ENCODE results near the gene CACHD1. TPM values are rescaled to one million over a fixed set of nuclear protein-coding genes. Genes with fewer than 3 reads are reported as not detected.

CACHD1 gene
- total and polyA plus RNA-seq, 8 donors = 2.9 to 7.1 (median 5.2) TPM

DNA sequence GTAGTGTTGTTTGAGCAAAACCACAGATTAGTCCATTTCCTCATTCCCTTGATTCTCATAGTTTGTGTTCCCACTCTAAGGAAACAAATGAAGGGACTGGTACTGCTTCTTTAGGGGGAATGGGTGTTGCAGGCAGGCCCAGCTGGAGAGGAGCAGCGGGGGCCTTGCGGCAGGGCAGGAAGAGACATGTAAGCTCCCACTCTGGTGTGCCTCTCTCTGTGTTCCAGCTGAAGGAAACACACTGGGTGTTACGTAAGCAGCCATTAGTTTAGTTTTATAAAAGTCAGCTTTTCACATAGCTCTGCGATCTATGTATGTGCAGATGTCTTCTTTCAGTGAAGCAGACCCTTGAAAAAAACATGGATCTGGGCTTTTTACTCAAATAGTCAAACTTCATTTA is 99.5 kb downstream of the CACHD1 start:
- no peak for DNase-seq
- Histone ChIP-seq H3K27ac (no peak overlapping the region), H3K9me3 (no peaks in the 10 kb centered on the region), H3K4me1 (peaks cover 0 to 3% (median 0%) of the 10 kb centered on the region in 3 donors), H3K27me3 (no peaks in the 10 kb centered on the region), H3K4me3 (no peak overlapping the region), H3K36me3 (no peaks in the 10 kb centered on the region)
- ATAC-seq = no peak
- intact Hi-C loops (cut with DNase I) = no loop called here
- no peak for FAIRE-seq
- TF ChIP-seq, protein P1, sequence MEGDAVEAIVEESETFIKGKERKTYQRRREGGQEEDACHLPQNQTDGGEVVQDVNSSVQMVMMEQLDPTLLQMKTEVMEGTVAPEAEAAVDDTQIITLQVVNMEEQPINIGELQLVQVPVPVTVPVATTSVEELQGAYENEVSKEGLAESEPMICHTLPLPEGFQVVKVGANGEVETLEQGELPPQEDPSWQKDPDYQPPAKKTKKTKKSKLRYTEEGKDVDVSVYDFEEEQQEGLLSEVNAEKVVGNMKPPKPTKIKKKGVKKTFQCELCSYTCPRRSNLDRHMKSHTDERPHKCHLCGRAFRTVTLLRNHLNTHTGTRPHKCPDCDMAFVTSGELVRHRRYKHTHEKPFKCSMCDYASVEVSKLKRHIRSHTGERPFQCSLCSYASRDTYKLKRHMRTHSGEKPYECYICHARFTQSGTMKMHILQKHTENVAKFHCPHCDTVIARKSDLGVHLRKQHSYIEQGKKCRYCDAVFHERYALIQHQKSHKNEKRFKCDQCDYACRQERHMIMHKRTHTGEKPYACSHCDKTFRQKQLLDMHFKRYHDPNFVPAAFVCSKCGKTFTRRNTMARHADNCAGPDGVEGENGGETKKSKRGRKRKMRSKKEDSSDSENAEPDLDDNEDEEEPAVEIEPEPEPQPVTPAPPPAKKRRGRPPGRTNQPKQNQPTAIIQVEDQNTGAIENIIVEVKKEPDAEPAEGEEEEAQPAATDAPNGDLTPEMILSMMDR (IDR thresholded peaks at IDR 0.05) = no peak
- WGBS, 2 donors = 91 to 92% methylated on average over 4 of the region's 4 CpGs

DNA sequence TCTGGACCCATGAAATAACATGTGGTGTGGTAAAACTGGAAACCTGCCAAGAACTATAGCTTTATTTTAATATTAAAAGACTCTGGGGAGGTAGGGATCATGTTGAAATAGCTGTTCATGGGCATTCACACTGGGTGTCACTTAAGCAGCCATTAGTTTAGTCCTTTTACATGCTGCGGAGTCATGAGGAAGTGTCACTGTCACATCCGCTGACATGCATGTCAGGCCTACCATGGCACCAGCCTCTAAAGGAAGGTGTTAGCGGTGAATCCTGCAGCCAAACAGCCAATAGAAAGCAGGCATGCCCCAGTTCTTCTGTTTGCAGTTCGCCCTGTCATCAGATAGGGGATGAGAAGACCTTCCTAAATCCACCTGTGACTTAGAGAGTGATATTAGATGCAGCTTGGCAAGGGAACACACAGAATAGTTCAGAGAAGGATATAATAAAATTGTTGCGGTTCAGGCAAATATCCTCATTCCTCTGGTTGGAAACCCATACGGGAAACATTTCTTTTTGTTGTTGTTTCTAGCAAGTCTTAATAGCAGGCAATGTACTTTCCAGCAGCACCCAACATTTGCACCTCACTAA is 100.4 kb downstream of the CACHD1 start:
- Histone ChIP-seq H3K4me3 (no peak overlapping the region), H3K4me1 (peaks cover 0 to 2% (median 0%) of the 10 kb centered on the region in 3 donors), H3K9me3 (no peaks in the 10 kb centered on the region), H3K27me3 (no peaks in the 10 kb centered on the region), H3K27ac (no peak overlapping the region), H3K36me3 (no peaks in the 10 kb centered on the region)
- no peak for DNase-seq
- no peak for FAIRE-seq
- WGBS, 2 donors = 97 to 98% methylated on average over 6 of the region's 6 CpGs
- TF ChIP-seq, protein P1 (IDR thresholded peaks at IDR 0.05) = no peak
- ATAC-seq = no peak
- intact Hi-C loops (cut with DNase I) = no loop called here

DNA sequence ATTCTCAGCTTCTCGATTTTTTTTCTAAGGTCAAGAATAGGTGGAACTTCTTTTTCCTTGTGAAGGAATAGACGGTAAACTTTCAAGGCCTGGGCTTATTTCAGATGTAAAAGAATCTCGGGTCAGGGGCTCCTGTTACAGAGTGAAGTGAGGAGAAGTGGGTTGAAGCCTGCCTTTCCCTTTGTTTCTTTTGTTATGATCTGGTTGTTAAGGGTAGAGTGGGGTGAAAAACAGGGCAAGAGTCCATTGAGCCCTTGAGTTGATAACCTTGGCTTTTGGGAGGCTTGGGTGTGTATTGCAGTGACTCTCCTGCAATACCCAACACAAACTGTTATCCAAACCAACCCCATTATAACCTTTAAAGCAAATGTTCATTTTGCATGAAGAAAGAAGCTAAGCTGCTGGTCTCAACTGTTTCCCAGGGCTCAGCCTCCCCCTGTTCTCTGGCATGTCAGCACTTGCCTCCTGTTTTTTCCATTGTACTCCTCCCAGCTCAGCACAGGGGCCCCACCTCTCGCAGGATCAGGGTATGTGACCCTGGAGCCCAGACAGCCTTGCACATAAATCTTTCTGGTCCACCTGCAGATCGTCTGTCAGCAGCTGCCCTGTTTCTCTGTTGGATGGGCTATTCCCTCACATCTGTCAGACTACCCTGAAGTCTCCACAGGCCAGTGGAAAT is 102.4 kb downstream of the CACHD1 start:
- Histone ChIP-seq H3K27me3 (no peaks in the 10 kb centered on the region), H3K36me3 (no peaks in the 10 kb centered on the region), H3K9me3 (no peaks in the 10 kb centered on the region), H3K27ac (no peak overlapping the region), H3K4me1 (no peaks in the 10 kb centered on the region), H3K4me3 (no peak overlapping the region)
- intact Hi-C loops (cut with DNase I) = no loop called here
- FAIRE-seq = no peak
- TF ChIP-seq, protein P1 (IDR thresholded peaks at IDR 0.05) = no peak
- no peak for DNase-seq
- WGBS, 2 donors = 84 to 85% methylated on average over 5 of the region's 5 CpGs
- ATAC-seq = no peak

DNA sequence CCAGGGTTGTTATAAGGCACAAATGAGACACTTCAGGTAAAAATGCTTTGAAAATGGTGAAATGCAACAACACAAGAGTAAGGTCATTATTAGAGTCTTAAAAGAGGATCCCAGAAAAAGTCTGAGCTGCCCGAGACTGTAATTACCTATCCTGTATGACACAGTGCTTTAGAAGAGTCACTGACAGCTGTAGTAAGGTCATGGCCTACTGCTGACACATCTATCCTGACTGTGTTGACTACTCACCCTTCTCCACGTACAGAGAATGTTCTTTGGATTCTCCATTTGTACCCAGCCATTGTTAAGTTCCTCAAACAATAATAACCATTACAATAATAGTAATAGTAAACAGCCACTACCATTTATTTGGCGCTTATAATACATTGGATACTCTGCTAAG is 104.4 kb downstream of the CACHD1 start:
- no peak for DNase-seq
- no peak overlapping the region for H3K27ac ChIP-seq
- no peaks in the 10 kb centered on the region for H3K9me3 ChIP-seq
- FAIRE-seq = no peak
- H3K27me3 ChIP-seq = no peaks in the 10 kb centered on the region
- TF ChIP-seq, protein P1 (IDR thresholded peaks at IDR 0.05) = no peak
- H3K4me3 ChIP-seq = no peak overlapping the region
- 92 to 97% methylated on average over 3 of the region's 3 CpGs for WGBS, 2 donors
- H3K4me1 ChIP-seq = no peaks in the 10 kb centered on the region
- H3K36me3 ChIP-seq = no peaks in the 10 kb centered on the region
- no peak for ATAC-seq
- intact Hi-C loops (cut with DNase I) = no loop called here
